Tibial nerve (tissue), 4 donors: ENCODE results near the gene GHDC. TPM values are rescaled to one million over a fixed set of nuclear protein-coding genes. Genes with fewer than 3 reads are reported as not detected.
"Not testable (repeated sequence)": the region's sequence is repeated elsewhere in the genome, so short reads cannot be mapped to it uniquely, and the experiment has no call there.

ENCODE experiments used
- DNase-seq, 2 donors: peaks; one replicate each; pipeline ENCODE4 v3.0.0-alpha.2; 2019; ENCODE audit warnings: low spot score in 2 of 2
- H3K27ac ChIP-seq, 4 donors: fragments of 200-600 bp; sonication (generic) in 3 of 4; one replicate each; pipeline ENCODE4 v1.5.1; 2017 to 2019; ENCODE audit warnings: mild to moderate bottlenecking in 1 of 4
- H3K27me3 ChIP-seq, 2 donors: fragments of 200-600 bp; sonication (generic) in 1 of 2; one replicate each; pipeline versions ENCODE4 v1.5.1 to v1.6.0; 2017 to 2019
- H3K36me3 ChIP-seq, 3 donors: fragments of 200-600 bp; sonication (generic); one replicate each; pipeline ENCODE4 v1.5.1; 2018 to 2019
- H3K4me1 ChIP-seq, 4 donors: fragments of 200-600 bp; sonication (generic) in 3 of 4; one replicate each; pipeline ENCODE4 v1.5.1; 2017 to 2019
- H3K4me3 ChIP-seq, 4 donors: fragments of 200-600 bp; sonication (generic) in 3 of 4; one replicate each; pipeline ENCODE4 v1.5.1; 2017 to 2019; ENCODE audit warnings: mild to moderate bottlenecking in 1 of 4, moderate library complexity in 1 of 4
- H3K9me3 ChIP-seq, 4 donors: fragments of 200-600 bp; sonication (generic) in 3 of 4; one replicate each; pipeline ENCODE4 v1.5.1; 2017 to 2019
- EP300 ChIP-seq, 2 donors: sonication (generic); formaldehyde crosslinking; IDR thresholded peaks; one replicate each; pipeline ENCODE4 v1.6.1; 2017; ENCODE audit warnings: antibody characterized with exemption in 2 of 2, mild to moderate bottlenecking in 1 of 2
- POLR2A ChIP-seq, 2 donors: fragments of 450-650 bp; IDR thresholded peaks; one replicate each; pipeline ENCODE4 v1.6.1; 2017; ENCODE audit warnings: antibody characterized with exemption in 2 of 2, mild to moderate bottlenecking in 2 of 2, moderate library complexity in 2 of 2
- WGBS, 2 donors: methylation state at CpG; one replicate each; pipeline ENCODE4 v1.1.5; 2018; 5-methylcytosine and 5-hydroxymethylcytosine counted together
- total RNA-seq, 4 donors: library from RNA; depleted of rRNA; stranded (reverse); fragments of >200 nt; gene quantifications; one replicate each; pipeline ENCODE4 v1.1.0, GENCODE V29; 2016
- TF ChIP-seq, protein P1 (sequence below), 5 experiments: fragments of 200-600 bp in 3 of 5; fragments of 450-650 bp in 2 of 5; sonication (generic) in 3 of 5; IDR thresholded peaks; one replicate each; pipeline ENCODE4 v1.5.1; 2016 to 2019; ENCODE audit warnings: antibody characterized with exemption in 5 of 5, mild to moderate bottlenecking in 3 of 5, moderate library complexity in 2 of 5

The GHDC gene
- total RNA-seq, 4 donors from 2014 or later: 36.4 to 77.9 (median 40.7) TPM

DNA sequence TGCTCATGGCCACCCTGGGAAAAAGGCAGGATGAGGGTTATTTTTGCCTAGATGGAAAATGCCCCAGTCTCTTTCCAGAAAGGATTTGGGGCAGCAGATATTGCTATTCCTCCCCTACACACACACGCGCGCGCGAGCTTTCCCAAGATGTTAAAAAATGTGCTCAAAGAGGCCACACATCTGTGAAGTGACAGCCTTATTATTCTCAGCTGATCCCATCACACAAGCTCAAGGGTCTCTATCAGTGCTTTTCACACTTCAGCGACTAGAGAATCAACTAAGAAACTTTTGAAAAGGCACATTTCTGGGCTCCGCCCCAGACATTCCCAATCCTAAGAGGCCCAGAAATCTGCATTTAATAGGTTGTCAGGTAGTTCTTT lies 33.8 kb downstream of the GHDC start:
- Histone ChIP-seq H3K4me3 (no peak overlapping the region), H3K9me3 (peaks cover 0 to 6% (median 0%) of the 10 kb centered on the region in 4 donors), H3K4me1 (peaks cover 0 to 2% (median 0%) of the 10 kb centered on the region in 4 donors), H3K27me3 (no peaks in the 10 kb centered on the region), H3K27ac (no peak overlapping the region), H3K36me3 (no peaks in the 10 kb centered on the region)
- DNase-seq: no peak
- TF ChIP-seq, protein P1, sequence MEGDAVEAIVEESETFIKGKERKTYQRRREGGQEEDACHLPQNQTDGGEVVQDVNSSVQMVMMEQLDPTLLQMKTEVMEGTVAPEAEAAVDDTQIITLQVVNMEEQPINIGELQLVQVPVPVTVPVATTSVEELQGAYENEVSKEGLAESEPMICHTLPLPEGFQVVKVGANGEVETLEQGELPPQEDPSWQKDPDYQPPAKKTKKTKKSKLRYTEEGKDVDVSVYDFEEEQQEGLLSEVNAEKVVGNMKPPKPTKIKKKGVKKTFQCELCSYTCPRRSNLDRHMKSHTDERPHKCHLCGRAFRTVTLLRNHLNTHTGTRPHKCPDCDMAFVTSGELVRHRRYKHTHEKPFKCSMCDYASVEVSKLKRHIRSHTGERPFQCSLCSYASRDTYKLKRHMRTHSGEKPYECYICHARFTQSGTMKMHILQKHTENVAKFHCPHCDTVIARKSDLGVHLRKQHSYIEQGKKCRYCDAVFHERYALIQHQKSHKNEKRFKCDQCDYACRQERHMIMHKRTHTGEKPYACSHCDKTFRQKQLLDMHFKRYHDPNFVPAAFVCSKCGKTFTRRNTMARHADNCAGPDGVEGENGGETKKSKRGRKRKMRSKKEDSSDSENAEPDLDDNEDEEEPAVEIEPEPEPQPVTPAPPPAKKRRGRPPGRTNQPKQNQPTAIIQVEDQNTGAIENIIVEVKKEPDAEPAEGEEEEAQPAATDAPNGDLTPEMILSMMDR (IDR thresholded peaks at IDR 0.05): no peak
- TF ChIP-seq POLR2A (IDR thresholded peaks at IDR 0.05): no peak
- TF ChIP-seq EP300 (IDR thresholded peaks at IDR 0.05): no peak
- 93% methylated on average over 7 of the region's 7 CpGs for WGBS, 2 donors

DNA sequence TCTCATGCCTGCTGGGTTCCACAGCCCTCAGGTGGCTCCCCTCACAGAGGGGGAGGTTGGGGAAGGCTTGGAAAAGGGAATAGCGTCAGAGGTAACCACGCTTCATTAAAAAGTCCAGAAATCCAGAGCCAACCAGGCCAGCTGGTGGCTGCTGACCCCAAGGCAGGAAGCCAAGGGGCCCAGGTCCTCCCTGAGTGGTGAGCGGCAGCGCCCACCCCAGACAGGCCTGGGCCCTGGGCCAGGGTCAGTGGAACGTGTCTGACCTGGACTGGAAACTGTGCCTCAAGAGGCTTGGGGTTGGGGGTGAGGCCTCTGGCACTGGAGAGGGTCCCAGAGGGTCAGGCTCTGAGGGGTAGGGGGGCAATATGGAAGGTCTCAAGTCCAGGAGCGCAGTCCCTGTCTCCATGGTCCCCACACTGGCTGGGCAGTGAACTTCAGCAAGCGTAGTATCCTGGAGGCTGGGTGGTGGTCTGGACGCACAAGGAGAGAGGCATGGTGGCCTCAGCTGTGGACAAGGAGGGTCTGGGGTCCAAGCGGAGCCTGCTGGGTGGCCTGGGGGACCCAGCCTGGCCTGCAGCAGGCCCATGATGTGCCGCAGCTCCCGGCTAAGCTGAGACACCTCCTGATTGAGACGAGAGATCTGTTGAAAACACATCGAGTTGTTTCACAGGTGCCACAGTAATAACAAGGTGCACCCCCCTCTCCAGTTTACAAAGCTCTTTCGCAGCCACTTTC lies 34.3 kb downstream of the GHDC start:
- DNase-seq: no peak
- peaks cover 0 to 6% (median 0%) of the 10 kb centered on the region in 4 donors for H3K4me1 ChIP-seq
- no peaks in the 10 kb centered on the region for H3K36me3 ChIP-seq
- no peaks in the 10 kb centered on the region for H3K27me3 ChIP-seq
- TF ChIP-seq POLR2A (IDR thresholded peaks at IDR 0.05) (no peak), EP300 (IDR thresholded peaks at IDR 0.05) (no peak)
- TF ChIP-seq, protein P1 (IDR thresholded peaks at IDR 0.05): no peak
- H3K4me3 ChIP-seq: no peak overlapping the region
- WGBS, 2 donors: 73% methylated on average over 14 of the region's 14 CpGs
- no peak overlapping the region for H3K27ac ChIP-seq
- H3K9me3 ChIP-seq: peaks cover 0 to 8% (median 0%) of the 10 kb centered on the region in 4 donors

DNA sequence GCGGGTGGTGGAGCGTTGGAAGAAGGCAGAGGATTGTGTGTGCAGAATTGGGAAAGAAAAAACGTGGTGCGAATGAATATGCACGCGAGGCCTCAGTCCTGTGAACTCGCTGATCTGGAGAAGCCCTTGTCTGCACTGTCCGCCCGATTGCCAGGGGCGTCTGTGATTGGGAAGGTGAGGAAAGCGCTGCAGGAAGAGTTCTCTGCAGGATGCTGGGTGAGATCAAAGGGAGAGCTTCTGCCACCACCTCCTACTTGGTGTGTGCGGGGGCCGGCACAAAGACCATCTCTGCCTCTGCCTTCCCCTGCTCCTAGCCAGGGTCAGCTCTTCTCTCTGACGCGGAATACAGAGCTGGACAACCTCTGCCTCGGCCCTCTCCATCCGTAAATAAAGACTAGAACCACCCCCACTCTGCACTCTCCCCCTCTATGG lies 38.7 kb downstream of the GHDC start:
- Histone ChIP-seq H3K9me3 (peaks cover 0 to 8% (median 0%) of the 10 kb centered on the region in 4 donors), H3K27me3 (no peaks in the 10 kb centered on the region), H3K4me3 (peak overlapping the region; percentile 34 to 93 (median 74)), H3K27ac (peak overlapping the region in 2 of 4 donors; percentile 69 to 89), H3K4me1 (peaks cover 0 to 41% (median 23%) of the 10 kb centered on the region in 4 donors), H3K36me3 (peaks cover 0 to 12% (median 0%) of the 10 kb centered on the region in 3 donors)
- WGBS, 2 donors: 27% methylated on average over 17 of the region's 17 CpGs
- no peak for DNase-seq
- no peak for TF ChIP-seq EP300 (IDR thresholded peaks at IDR 0.05)
- TF ChIP-seq POLR2A (IDR thresholded peaks at IDR 0.05): no peak

DNA sequence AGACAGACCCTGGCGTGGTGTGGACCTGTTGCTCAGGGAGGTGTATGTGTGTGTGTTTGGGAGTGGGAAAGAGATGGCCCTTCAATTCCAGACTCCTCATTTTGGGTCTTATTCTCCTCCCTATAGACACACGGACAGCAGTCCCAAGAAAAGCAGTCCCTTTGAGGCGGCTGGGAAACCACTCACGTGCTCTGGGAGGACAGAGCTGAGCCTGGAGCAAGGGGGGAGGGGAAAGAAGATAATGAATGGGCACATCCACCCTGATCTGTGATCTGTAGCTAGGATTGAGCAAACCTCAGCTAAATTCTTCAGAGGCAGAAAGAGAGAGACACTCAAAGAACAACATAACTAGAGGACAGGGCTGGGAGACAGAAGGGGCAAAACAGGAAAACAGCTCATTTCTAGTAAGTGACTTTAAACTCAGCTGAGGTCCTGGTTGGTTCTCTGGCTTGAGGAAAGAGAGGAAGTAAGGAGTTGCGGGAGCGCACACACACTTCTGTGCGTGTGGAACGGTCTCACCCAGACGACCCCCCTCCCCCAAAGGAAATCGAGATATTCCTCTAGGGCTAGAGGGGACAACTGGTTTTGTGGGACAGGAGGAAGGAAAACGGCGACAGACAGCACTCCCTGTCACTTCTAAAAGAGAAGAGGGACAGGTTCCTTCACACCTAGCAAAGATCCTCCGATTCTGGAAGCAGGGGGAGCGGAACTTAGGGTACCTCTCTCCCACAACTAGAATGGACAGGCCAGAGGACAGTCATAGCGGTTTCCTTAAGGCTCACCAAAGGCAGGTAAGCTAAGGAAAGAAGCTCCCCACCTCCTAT lies 40.2 kb downstream of the GHDC start:
- peak overlapping the region; percentile 44 to 89 (median 84) for H3K27ac ChIP-seq
- H3K4me1 ChIP-seq: peaks cover 0 to 44% (median 23%) of the 10 kb centered on the region in 4 donors
- H3K9me3 ChIP-seq: peaks cover 0 to 8% (median 0%) of the 10 kb centered on the region in 4 donors
- peak overlapping the region; percentile 73 to 98 (median 84) for H3K4me3 ChIP-seq
- TF ChIP-seq EP300 (IDR thresholded peaks at IDR 0.05): no peak
- TF ChIP-seq POLR2A (IDR thresholded peaks at IDR 0.05): no peak
- TF ChIP-seq, protein P1 (IDR thresholded peaks at IDR 0.05): no peak
- DNase-seq: no peak
- 2 to 5% methylated on average over 15 of the region's 15 CpGs for WGBS, 2 donors
- no peaks in the 10 kb centered on the region for H3K27me3 ChIP-seq
- peaks cover 0 to 14% (median 0%) of the 10 kb centered on the region in 3 donors for H3K36me3 ChIP-seq

DNA sequence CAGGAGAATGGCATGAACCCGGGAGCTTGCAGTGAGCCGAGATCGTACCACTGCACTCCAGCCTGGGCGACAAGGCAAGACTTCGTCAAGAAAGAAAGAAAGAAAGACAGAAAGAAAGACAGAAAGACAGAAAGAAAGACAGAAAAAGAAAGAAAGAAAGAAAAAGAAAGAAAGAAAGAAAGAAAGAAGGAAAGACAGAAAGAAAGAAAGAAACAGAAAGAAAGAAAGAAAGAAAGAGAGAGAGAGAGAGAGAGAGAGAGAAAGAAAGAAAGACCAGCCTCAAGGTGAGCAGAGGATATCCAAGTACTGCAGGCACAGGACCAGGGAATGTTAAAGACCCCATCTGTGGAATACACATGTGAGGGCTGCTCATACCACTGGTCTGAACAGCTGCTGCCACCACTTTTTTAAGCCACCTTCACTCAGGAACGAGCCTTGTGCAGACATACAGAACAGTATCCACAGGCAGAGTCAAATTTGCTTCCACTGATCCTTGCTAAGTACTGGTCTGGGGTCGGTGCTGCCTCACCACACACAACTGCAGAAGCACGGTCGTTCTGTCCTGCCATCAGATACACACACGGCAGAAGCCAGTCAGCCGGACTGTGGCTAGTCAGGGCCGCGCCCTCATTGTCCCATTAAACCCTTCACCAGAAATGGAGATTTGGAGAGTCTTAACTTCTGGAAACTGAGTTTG lies 47.2 kb downstream of the GHDC start:
- no peak for DNase-seq
- WGBS, 2 donors: 84 to 85% methylated on average over 13 of the region's 13 CpGs
- H3K4me3 ChIP-seq: no peak overlapping the region

DNA sequence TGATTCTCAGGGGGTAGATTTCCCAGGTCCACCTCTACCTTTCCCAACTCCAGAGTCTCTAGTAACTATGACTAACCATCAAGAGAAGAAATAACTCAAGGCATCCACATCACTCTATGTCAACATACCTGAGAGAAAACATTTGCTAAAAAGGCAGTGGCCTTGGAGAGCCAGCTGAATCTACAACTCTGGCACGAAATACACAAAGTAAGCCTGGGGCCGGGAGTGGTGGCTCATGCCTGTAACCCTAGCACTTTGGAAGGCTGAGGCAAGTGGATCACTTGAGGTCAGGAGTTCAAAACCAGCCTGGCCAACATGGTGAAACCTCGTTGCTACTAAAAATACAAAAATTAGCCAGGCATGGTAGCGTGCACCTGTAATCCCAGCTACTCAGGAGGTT lies 51.2 kb downstream of the GHDC start:
- H3K36me3 ChIP-seq: peaks cover 0 to 36% (median 0%) of the 10 kb centered on the region in 3 donors
- not testable (repeated sequence) for H3K27me3 ChIP-seq, DNase-seq, H3K9me3 ChIP-seq, H3K4me3 ChIP-seq
- peak overlapping the region in 1 of 4 donors; percentile 55 for H3K27ac ChIP-seq
- WGBS, 2 donors: 74 to 77% methylated on average over 4 of the region's 4 CpGs
- H3K4me1 ChIP-seq: peaks cover 0 to 52% (median 20%) of the 10 kb centered on the region in 4 donors

More for the DNA sequence above, 47.2 kb downstream of the GHDC start:
- Histone ChIP-seq H3K27me3 (no peaks in the 10 kb centered on the region), H3K4me1 (peaks cover 0 to 31% (median 15%) of the 10 kb centered on the region in 4 donors), H3K9me3 (no peaks in the 10 kb centered on the region), H3K27ac (no peak overlapping the region), H3K36me3 (peaks cover 0 to 46% (median 0%) of the 10 kb centered on the region in 3 donors)
- no peak for TF ChIP-seq EP300 (IDR thresholded peaks at IDR 0.05)
- TF ChIP-seq POLR2A (IDR thresholded peaks at IDR 0.05): no peak
- TF ChIP-seq, protein P1 (IDR thresholded peaks at IDR 0.05): no peak
